ENCODE data around the gene SRR. TPM values are rescaled to one million over a fixed set of nuclear protein-coding genes. Genes with fewer than 3 reads are reported as not detected.

Gene SRR
- total RNA-seq, 1 donor from 2014 or later, result 10.0 TPM

DNA sequence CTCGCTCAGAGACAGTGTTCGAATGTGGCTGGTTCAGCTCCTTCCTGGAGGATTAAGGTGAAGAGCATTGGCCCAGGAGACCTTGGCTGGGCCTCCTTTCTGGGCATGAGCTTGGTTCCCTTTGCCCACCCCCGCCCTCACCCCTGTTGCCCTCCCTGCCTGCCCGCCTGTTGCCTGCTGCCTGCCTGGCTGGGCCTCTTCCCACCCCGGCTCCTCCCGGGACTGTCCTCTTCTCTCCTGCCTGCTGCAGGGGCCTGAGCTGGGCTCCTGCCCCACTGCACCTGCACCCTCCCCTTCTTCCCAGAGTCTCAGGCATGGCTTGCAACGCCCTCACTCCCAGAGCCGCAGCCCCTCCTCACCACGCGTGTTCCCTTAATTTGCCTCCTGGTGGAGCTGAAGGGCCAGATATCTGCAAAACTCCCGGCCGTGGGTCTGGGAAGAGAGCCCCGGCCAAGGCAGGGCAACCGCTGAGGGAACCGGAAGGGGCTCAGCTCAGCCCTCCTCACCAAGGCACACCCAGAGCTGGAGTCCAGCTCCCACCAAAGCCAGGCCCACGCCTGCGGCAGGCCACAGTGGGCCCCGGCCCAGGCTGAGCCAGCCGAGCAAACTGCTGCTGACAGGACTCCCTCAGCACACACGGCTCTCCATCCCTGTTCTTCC lies 65.9 kb downstream of the SRR start:
- DNase-seq (ENCODE audit: low spot score), result no peak

DNA sequence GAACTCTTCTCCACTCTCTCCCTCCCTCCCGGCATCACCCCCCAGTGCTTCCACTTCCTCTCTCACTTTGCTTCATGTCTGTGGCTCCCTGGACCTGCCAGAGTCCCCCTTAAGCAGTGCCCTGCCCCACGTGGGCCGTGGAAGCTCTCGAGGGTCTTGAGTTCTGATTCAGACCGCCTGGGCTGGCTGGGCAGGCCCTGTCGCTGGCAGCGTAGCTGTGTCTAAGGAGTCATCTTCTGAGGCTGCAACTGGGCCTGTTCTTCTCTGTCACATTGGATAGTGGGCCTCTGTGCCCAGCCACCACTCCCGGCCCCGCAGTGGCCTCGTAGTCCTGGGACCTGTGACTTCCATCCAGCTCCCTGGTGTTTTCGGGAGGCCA lies 66.5 kb downstream of the SRR start:
- DNase-seq (ENCODE audit: low spot score), result no peak

DNA sequence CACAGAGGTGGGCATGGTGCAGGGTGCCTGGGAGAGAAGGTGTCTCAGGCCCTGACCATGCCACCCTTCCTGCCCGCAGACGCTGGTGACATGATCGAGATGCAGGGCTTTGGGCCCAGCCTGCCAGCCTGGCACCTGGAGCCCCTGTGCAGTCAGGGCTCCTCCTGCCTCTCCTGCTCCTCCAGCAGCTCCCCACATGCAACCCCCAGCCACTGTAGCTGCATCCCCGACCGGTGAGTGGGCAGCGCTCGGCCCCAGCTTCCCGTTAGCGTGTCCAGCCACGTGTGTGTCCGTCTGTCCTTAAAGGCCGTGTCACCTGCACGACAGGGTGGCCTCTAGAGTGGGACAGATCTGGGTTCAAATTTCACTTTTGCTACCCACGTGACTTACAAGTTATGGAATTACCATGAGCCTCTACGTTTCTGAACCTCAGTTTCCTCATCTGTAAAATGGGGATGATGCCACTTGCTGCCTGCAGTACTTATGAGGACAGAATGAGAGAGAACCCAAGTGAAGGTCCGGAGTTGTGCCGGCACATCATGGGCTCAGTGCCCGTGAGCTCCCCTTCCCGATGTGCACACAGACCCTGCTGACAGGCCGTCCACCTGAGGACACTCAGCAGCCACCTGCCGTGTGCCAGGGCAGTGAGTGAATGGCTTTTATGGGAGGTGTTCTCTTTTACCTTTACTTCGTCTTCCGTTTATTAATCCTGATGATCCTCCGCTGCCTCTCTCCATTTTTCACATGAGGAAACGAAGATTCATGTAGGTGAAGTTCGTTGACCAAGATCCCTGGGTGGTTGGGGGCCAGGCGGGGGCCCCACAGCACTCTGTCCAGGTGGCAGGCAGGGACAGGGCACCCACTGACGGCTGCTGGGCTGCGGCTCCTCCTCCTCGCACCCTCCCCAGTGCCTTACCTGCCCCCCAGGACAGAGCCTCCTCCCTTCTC lies 67.7 kb downstream of the SRR start:
- DNase-seq (ENCODE audit: low spot score), result no peak

DNA sequence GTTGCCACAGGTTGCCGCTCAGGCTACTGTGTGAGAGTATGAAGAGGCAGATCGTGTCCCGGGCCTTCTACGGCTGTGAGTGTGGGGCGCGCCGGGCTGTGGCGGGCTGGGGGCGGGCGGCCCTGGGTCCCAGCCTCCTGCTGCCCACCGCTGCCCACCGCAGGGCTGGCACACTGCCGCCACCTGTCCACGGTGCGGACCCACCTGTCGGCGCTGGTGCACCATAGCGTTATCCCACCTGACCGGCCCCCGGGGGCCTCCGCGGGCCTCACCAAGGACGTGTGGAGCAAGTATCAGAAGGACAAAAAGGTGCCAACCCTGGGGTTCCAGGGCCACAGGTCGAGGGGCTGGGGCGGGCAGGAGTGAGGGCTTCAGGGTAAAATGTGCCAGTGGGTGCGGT lies 68.4 kb downstream of the SRR start:
- no peak for DNase-seq (ENCODE audit: low spot score)

DNA sequence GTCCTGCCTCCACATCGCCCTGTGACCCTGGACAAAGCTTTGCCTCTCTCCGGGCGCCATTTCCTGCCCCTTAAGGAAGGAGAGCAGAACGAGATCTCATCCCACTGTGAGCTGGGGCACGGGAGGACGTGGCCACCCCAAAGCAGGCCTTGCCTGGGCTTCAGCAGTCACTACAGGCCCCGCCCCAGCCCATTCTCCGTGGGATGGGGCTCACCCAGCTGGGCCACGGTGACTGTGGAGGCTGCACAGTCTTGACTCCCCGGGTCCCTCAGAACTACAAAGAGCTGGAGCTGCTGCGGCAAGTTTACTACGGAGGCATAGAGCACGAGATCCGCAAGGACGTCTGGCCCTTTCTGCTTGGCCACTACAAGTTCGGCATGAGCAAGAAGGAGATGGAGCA lies 68.9 kb downstream of the SRR start:
- DNase-seq (ENCODE audit: low spot score), result no peak

DNA sequence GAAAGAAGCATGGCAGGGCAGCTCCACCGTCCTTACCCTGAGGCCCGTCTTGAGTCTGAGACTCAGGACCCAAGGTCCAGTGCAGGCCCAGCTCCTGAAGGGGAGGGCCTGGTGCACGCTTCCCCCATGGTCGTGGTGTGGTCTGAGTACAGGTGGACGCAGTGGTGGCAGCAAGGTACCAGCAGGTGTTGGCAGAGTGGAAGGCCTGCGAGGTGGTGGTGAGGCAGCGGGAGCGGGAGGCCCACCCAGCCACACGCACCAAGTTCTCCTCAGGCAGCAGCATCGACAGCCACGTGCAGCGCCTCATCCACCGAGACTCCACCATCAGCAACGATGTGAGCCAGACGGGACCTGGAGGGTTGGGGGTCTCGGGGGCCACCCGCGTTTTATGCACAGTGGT lies 69.4 kb downstream of the SRR start:
- DNase-seq (ENCODE audit: low spot score), result no peak

Other genes starting within 250 kb of the SRR start
- 34.4 TPM for gene HIC1, start 248.8 kb upstream of the SRR start, total RNA-seq
- 31.9 TPM for gene SMG6, start 165 bp upstream of the SRR start, total RNA-seq
- gene TSR1, start 32.5 kb downstream of the SRR start, total RNA-seq, result 34.5 TPM
- gene SGSM2, start 33.6 kb downstream of the SRR start, total RNA-seq, result 35.6 TPM
- 34.9 TPM for gene MNT, start 97.1 kb downstream of the SRR start, total RNA-seq
- gene METTL16, start 207.9 kb downstream of the SRR start, total RNA-seq, result 25.3 TPM

All from mesenteric fat pad (tissue), 1 donor.